Gastroesophageal sphincter (tissue), 4 donors: ENCODE results near the gene IFNA6. TPM values are rescaled to one million over a fixed set of nuclear protein-coding genes. Genes with fewer than 3 reads are reported as not detected.

Experiments
- ATAC-seq: fragments of 150-250 bp; one replicate; pipeline ENCODE4 v1.9.1; 2016; ENCODE audit warnings: mild to moderate bottlenecking, moderate library complexity
- H3K27ac ChIP-seq, 4 donors: fragments of 200-600 bp; sonication (generic) in 3 of 4; 1 replicate in 3 of 4; 2 replicates in 1 of 4; pipeline ENCODE4 v1.5.1; 2016 to 2019
- H3K27me3 ChIP-seq: fragments of 200-600 bp; sonication (generic); one replicate; pipeline ENCODE4 v1.5.1; 2019
- H3K36me3 ChIP-seq, 2 donors: fragments of 200-600 bp; sonication (generic); one replicate each; pipeline ENCODE4 v1.5.1; 2019; ENCODE audit warnings: control low read depth in 1 of 2
- H3K4me1 ChIP-seq, 3 donors: fragments of 200-600 bp; sonication (generic); 1 replicate in 2 of 3; 2 replicates in 1 of 3; pipeline ENCODE4 v1.5.1; 2016 to 2019; ENCODE audit warnings: control low read depth in 2 of 3
- H3K4me3 ChIP-seq, 2 donors: fragments of 200-600 bp; sonication (generic); one replicate each; pipeline ENCODE4 v1.5.1; 2019; ENCODE audit warnings: mild to moderate bottlenecking in 1 of 2, moderate library complexity in 1 of 2
- H3K9me3 ChIP-seq, 3 donors: fragments of 200-600 bp; sonication (generic); one replicate each; pipeline ENCODE4 v1.5.1; 2017 to 2019; ENCODE audit warnings: control low read depth in 2 of 3
- EP300 ChIP-seq: sonication (generic); formaldehyde crosslinking; IDR thresholded peaks from one replicate; pipeline ENCODE4 v1.6.1; 2017; ENCODE audit warnings: antibody characterized with exemption, mild to moderate bottlenecking
- POLR2A ChIP-seq, 2 donors: fragments of 450-650 bp; IDR thresholded peaks; one replicate each; pipeline ENCODE4 v1.6.1; 2017; ENCODE audit warnings: antibody characterized with exemption in 2 of 2, mild to moderate bottlenecking in 2 of 2, moderate library complexity in 1 of 2
- POLR2AphosphoS5 ChIP-seq: sonication (generic); formaldehyde crosslinking; IDR thresholded peaks from one replicate; pipeline ENCODE4 v1.6.1; 2017; ENCODE audit warnings: antibody characterized with exemption
- WGBS, 2 donors: methylation state at CpG; one replicate each; pipeline ENCODE4 v1.1.5; 2018; ENCODE audit warnings: low coverage in 1 of 2; 5-methylcytosine and 5-hydroxymethylcytosine counted together
- total RNA-seq, 4 donors: library from RNA; depleted of rRNA; stranded (reverse); fragments of >200 nt; gene quantifications; one replicate each; pipeline ENCODE4 v1.1.0, GENCODE V29; 2016
- TF ChIP-seq, protein P1 (sequence below), 4 experiments: fragments of 200-600 bp in 2 of 4; fragments of 450-650 bp in 2 of 4; sonication (generic) in 1 of 4; IDR thresholded peaks; one replicate each; pipeline ENCODE4 v1.5.1; 2017 to 2019; ENCODE audit warnings: antibody characterized with exemption in 4 of 4, mild to moderate bottlenecking in 2 of 4, moderate library complexity in 2 of 4

IFNA6 gene
- total RNA-seq, 4 donors from 2014 or later, result not detected

DNA sequence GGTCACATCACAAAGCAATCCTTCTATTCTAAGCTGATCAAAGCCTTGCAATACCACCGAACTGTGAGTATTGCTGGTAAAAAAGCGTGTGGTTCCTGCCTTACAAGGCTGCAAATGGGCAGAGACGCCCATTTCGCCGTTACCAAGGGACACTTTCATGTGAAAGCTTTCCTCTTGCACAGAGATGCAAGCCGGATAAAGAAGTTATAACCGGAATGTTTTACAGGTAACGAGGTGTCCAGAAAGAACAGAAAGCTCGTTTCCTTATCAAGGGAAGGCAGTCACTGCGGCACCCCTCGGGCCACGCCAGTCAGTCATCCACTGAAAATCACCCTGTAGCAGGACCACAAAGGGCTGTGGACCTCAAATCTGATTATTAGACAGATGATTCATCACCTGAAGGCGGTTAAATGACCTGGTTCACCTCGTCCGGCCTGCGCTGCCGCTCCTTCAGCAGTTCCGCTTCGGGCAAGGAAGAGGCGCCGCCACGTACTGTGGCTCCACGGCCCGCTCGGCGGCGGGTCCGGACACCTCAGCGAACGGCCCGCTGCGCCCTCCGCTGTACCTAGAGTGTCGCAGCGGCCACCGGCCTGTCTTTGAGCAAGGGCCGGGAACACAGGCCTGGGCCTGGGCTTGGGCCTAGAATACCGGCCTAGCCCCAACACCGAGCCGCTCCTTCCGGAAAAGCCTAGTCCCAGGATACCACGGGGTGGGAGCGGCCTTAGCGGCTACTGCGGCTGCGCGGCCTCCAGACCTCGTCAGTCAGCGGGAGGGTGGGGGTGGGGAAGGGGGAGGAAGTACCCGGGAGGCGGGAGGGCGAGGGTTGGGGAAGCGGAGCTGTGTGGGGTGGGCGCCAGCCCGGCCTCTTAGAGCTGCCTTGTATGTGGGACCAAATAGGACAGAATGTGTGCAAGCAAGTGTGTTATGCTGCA lies 15.7 kb downstream of the IFNA6 start, which contains the start of gene KLHL9:
Gene KLHL9, minus strand, starts transcription at position 704 of the 932 bp plus-strand sequence. Its CDS starts 545 bp downstream, at position 159.
- TF ChIP-seq POLR2A (IDR thresholded peaks at IDR 0.05) (peak; percentile 28 to 40), POLR2AphosphoS5 (peak; percentile 78), EP300 (no peak)
- TF ChIP-seq, protein P1, sequence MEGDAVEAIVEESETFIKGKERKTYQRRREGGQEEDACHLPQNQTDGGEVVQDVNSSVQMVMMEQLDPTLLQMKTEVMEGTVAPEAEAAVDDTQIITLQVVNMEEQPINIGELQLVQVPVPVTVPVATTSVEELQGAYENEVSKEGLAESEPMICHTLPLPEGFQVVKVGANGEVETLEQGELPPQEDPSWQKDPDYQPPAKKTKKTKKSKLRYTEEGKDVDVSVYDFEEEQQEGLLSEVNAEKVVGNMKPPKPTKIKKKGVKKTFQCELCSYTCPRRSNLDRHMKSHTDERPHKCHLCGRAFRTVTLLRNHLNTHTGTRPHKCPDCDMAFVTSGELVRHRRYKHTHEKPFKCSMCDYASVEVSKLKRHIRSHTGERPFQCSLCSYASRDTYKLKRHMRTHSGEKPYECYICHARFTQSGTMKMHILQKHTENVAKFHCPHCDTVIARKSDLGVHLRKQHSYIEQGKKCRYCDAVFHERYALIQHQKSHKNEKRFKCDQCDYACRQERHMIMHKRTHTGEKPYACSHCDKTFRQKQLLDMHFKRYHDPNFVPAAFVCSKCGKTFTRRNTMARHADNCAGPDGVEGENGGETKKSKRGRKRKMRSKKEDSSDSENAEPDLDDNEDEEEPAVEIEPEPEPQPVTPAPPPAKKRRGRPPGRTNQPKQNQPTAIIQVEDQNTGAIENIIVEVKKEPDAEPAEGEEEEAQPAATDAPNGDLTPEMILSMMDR (IDR thresholded peaks at IDR 0.05), result peak in 2 of 4 experiments; percentile 5 to 19
- H3K4me1 ChIP-seq, result peaks cover 26 to 49% (median 35%) of the 10 kb centered on the region in 3 donors
- no peaks in the 10 kb centered on the region for H3K9me3 ChIP-seq
- 0 to 1% methylated on average over 3 to 21 of the region's 55 CpGs for WGBS, 2 donors
- peak within 1 kb of the TSS; percentile 93 to 96 (median 94) for H3K27ac ChIP-seq
- H3K36me3 ChIP-seq, result no peaks in the 10 kb centered on the region
- no peaks in the 10 kb centered on the region for H3K27me3 ChIP-seq
- peak within 1 kb of the TSS; percentile 79 to 99 for H3K4me3 ChIP-seq
- peak; percentile 98 for ATAC-seq

DNA sequence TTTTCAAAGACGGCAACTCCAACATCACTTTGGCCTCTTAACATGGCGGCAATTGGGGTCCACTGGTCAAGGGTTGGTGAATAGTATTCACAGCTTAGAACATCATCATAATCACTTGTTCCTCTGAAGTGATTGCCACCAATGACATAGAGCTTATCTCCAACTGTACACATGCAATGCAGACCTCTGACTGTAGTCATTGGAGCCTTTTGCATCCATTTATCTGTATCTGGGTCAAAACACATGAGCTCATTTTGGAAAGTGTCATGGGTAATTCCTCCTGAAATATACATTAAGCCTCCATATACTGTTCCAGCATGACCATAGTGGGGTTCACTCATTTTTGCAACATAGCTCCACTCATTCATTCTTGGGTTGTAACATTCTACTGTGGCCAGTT lies 17.5 kb downstream of the IFNA6 start:
- Histone ChIP-seq H3K36me3 (no peaks in the 10 kb centered on the region), H3K4me1 (peaks cover 27 to 66% (median 42%) of the 10 kb centered on the region in 3 donors), H3K27me3 (no peaks in the 10 kb centered on the region), H3K27ac (no peak overlapping the region), H3K9me3 (no peaks in the 10 kb centered on the region), H3K4me3 (peak overlapping the region in 1 of 2 donors; percentile 79)
- ATAC-seq, result no peak
- TF ChIP-seq POLR2AphosphoS5 (no peak), POLR2A (IDR thresholded peaks at IDR 0.05) (no peak), EP300 (no peak)
- TF ChIP-seq, protein P1 (IDR thresholded peaks at IDR 0.05), result no peak
- 95 to 100% methylated on average over 2 of the region's 2 CpGs for WGBS, 2 donors

DNA sequence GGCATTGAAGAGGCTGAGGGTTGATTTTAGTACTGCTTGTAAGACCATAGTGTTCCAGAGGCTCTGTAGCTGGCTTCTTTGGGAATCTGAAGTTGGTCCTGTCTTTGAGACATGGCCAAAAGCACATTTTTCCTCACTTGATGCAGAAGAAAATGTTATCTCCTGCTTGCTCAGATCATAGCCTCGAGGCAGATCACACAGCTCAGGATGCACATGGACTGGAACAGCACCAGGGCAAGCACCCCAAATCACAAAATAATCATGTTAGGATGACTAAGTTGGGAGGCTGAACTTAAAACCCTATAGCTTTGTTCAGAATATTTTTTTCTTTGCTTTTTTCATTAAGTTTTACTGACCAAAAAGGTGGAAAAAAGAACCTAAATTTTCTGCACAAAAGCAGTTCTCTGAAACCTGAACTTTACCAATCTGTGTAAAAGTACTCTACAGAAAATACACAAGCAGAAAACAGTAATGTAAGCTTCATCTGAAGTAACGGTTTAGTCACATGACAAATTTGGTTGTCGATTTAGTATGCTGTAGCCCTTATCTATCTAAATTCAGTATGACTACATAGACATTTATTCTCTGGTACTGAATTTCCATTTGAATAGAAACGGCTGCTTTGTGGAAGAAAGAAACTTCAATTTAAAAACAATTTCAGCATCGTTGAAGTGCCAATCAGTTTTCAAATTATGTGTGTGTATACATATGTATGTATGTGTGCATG lies 18.8 kb downstream of the IFNA6 start:
- no peaks in the 10 kb centered on the region for H3K9me3 ChIP-seq
- 23 to 37% methylated on average over 4 to 5 of the region's 5 CpGs for WGBS, 2 donors

DNA sequence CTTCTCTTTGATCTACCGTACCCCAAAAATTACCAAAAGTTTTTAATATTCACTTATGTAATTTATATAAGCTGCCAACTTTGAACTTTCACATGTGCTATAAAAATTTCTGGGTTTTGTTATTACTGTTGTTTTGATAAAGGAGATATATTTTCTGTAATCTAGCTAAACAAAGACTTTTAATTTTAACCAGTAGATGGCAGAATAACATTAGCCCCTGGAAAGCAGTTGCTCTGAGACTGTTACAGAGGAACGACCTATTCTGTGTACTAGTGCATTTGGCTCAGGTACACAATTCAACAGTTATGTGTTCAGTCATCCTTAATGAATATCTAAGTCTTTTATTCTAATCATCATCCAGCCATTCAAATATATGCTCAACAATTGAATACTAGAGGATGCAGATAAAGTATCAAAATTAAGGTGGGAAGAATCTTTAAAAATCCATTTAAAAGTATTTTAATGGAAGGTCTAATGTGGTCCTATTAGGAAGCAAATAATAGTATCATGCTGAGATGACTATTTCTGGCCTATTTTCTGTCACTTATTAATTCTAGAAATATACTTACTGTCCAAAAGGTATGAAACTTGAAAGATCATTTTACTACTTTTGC lies 24.1 kb downstream of the IFNA6 start:
- WGBS, 2 donors, result 23 to 31% methylated on average over 2 of the region's 2 CpGs
- Histone ChIP-seq H3K4me3 (no peak overlapping the region), H3K9me3 (no peaks in the 10 kb centered on the region), H3K27me3 (no peaks in the 10 kb centered on the region), H3K4me1 (peaks cover 14 to 64% (median 19%) of the 10 kb centered on the region in 3 donors), H3K27ac (no peak overlapping the region), H3K36me3 (peaks cover 0 to 30% of the 10 kb centered on the region in 2 donors)
- ATAC-seq, result no peak
- TF ChIP-seq EP300 (no peak), POLR2AphosphoS5 (no peak), POLR2A (IDR thresholded peaks at IDR 0.05) (no peak)
- TF ChIP-seq, protein P1 (IDR thresholded peaks at IDR 0.05), result peak; percentile 37 to 71 (median 57)

More for the DNA sequence above, 18.8 kb downstream of the IFNA6 start:
- no peaks in the 10 kb centered on the region for H3K36me3 ChIP-seq
- no peaks in the 10 kb centered on the region for H3K27me3 ChIP-seq
- H3K4me3 ChIP-seq, result peak overlapping the region; percentile 1 to 3
- peaks cover 30 to 80% (median 42%) of the 10 kb centered on the region in 3 donors for H3K4me1 ChIP-seq
- TF ChIP-seq, protein P1 (IDR thresholded peaks at IDR 0.05), result no peak
- no peak for TF ChIP-seq EP300
- no peak for TF ChIP-seq POLR2AphosphoS5
- TF ChIP-seq POLR2A (IDR thresholded peaks at IDR 0.05), result no peak
- H3K27ac ChIP-seq, result peak overlapping the region in 1 of 4 donors; percentile 12
- no peak for ATAC-seq
